Vagina (tissue), 2 donors: ENCODE measurements around the gene EPN2.

ENCODE experiments used
- CTCF ChIP-seq, 3 experiments: fragments of 450-650 bp in 2 of 3; fragments of 200-600 bp in 1 of 3; sonication (generic) in 1 of 3; IDR thresholded peaks; one replicate each; pipeline ENCODE4 v1.5.1; 2017 to 2019; ENCODE audit warnings: antibody characterized with exemption in 3 of 3, mild to moderate bottlenecking in 2 of 3, moderate library complexity in 2 of 3
- POLR2A ChIP-seq, 2 donors: fragments of 450-650 bp; IDR thresholded peaks; one replicate each; pipeline ENCODE4 v1.6.1; 2017; ENCODE audit warnings: antibody characterized with exemption in 2 of 2, mild to moderate bottlenecking in 2 of 2, moderate library complexity in 2 of 2
- POLR2AphosphoS5 ChIP-seq, 2 donors: sonication (generic); formaldehyde crosslinking; IDR thresholded peaks; one replicate each; pipeline ENCODE4 v1.9.0; 2017; ENCODE audit warnings: antibody characterized with exemption in 2 of 2, mild to moderate bottlenecking in 2 of 2, low read depth in 1 of 2; ENCODE audit not compliant: insufficient read depth in 1 of 2

DNA sequence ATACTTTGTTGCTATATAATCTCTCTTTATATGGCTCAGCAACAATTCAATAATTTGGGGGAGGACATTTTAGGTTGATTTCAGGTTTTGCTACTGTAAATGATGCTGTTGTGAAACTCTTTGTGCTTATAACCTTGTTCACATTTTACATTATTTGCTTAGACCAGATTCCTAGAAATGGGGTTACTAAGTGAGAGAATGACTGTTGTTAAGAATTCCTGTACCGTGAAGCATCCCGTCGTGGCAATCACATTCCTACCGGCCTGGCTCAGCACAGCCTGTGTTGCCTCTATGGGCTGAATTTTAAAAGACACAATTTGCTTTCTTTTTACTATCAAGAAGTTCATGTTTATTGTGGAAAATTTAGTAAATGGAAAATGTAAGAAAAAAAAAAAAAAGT is 94.0 kb downstream of the EPN2 start:
- TF ChIP-seq POLR2A (IDR thresholded peaks at IDR 0.05) = no peak
- TF ChIP-seq CTCF (IDR thresholded peaks at IDR 0.05) = no peak
- TF ChIP-seq POLR2AphosphoS5 (IDR thresholded peaks at IDR 0.05; ENCODE audit: insufficient read depth in 1 of 2, low read depth in 1 of 2) = no peak
